Peyer's patch (tissue), 4 donors: Measurements from ENCODE around the gene PREP.

ENCODE experiments used
- CTCF ChIP-seq, 6 experiments: fragments of 450-650 bp in 4 of 6; fragments of 200-600 bp in 2 of 6; sonication (generic) in 1 of 6; IDR thresholded peaks; one replicate each; pipeline ENCODE4 v1.5.1; 2017 to 2019; ENCODE audit warnings: antibody characterized with exemption in 6 of 6, mild to moderate bottlenecking in 3 of 6, moderate library complexity in 1 of 6
- POLR2A ChIP-seq, 2 donors: fragments of 450-650 bp; IDR thresholded peaks; one replicate each; pipeline ENCODE4 v1.5.1; 2017; ENCODE audit warnings: antibody characterized with exemption in 2 of 2, mild to moderate bottlenecking in 2 of 2, moderate library complexity in 2 of 2

GRCh38 chr6:105437236-105437635, 34.4 kb upstream of the PREP start:
- no peak for TF ChIP-seq CTCF (IDR thresholded peaks at IDR 0.05)
- no peak for TF ChIP-seq POLR2A (IDR thresholded peaks at IDR 0.05)
